HS-27A (cell line): ENCODE measurements around the gene ZBTB46.
"Not testable (repeated sequence)": the region's sequence is repeated elsewhere in the genome, so short reads cannot be mapped to it uniquely, and the experiment has no call there.

ENCODE experiments used
- DNase-seq: peaks from one replicate; pipeline ENCODE4 v3.0.0-alpha.2; 2012; ENCODE audit warnings: low read depth, missing footprints

The ZBTB46 gene

GRCh38 chr20:63814891-63815614 is 16.0 kb downstream of the ZBTB46 start:
- DNase-seq, result no peak

DNA sequence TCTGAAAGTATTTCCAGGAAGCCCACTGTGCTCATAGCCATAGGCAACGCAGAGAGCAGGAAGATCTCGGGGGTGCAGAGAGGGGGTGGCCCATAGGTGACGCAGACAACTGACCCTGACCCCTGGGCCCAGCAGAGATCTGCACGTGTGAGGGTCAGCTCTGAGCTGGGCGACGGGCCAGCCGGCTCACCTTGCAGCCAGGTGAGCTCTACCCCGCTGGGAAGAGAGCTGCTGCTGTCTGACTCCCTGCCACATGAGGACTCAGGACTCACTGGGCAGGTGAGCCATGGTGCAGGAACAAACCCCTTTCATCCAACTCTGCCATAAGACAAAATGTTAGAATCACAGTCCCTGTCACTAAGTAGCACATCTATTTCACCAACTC is 19.6 kb downstream of the ZBTB46 start:
- DNase-seq, result no peak

GRCh38 chr20:63810730-63811490 is 20.2 kb downstream of the ZBTB46 start:
- no peak for DNase-seq

- no peak for DNase-seq
Observed at GRCh38 chr20:63809856-63810255, 21.2 kb downstream of the ZBTB46 start.

GRCh38 chr20:63808964-63809674 is 21.9 kb downstream of the ZBTB46 start:
- no peak for DNase-seq

GRCh38 chr20:63808145-63808724 is 22.8 kb downstream of the ZBTB46 start:
- no peak for DNase-seq

GRCh38 chr20:63807654-63808053 is 23.4 kb downstream of the ZBTB46 start:
- DNase-seq, result no peak

GRCh38 chr20:63804308-63804636 is 26.8 kb downstream of the ZBTB46 start:
- no peak for DNase-seq

GRCh38 chr20:63802469-63803240 is 28.4 kb downstream of the ZBTB46 start:
- no peak for DNase-seq

GRCh38 chr20:63801174-63801573 is 29.9 kb downstream of the ZBTB46 start:
- DNase-seq, result not testable (repeated sequence)

DNA sequence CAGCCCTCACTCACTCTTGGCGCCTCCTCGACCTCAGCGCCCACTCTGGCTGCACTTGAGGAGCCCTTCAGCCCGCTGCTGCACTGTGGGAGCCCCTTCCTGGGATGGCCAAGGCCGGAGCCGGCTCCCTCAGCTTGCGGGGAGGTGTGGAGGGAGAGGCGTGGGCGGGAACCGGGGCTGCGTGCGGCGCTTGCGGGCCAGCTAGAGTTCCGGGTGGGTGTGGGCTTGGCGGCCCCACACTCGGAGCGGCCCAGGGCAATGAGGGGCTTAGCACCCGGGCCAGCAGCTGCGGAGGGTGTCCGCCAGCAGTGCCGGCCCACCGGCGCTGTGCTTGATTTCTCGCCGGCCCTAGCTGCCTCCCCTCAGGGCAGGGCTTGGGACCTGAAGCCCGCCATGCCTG is 30.7 kb downstream of the ZBTB46 start:
- not testable (repeated sequence) for DNase-seq

- DNase-seq, result not testable (repeated sequence)
Observed at GRCh38 chr20:63799127-63799526, 31.9 kb downstream of the ZBTB46 start.

- not testable (repeated sequence) for DNase-seq
Observed at GRCh38 chr20:63797175-63797574, 33.9 kb downstream of the ZBTB46 start.

- DNase-seq, result no peak
Observed at GRCh38 chr20:63795178-63795830, 35.8 kb downstream of the ZBTB46 start.

GRCh38 chr20:63794614-63795013 is 36.5 kb downstream of the ZBTB46 start:
- no peak for DNase-seq

DNA sequence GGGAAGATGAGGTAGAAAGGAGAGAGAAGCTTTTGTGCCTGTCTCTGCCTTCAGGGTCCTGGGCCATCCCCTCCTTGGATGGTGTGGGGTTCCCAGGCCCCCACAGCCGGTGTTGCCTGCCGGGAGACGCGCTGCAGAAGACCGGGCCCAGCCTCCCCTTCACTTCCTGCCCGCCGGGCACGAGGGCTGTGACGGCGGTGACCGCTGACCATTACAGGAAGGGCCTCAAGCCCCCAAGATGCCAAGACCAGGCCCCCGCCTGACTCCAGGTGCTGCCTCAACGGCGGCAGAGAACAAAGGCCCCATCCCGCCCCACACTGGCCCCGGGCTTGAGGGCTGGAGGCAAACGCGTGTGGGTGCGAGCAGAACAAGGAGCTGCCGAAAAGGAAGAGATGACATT is 38.2 kb downstream of the ZBTB46 start:
- no peak for DNase-seq

GRCh38 chr20:63791497-63792156 is 39.4 kb downstream of the ZBTB46 start:
- no peak for DNase-seq

- no peak for DNase-seq
Observed at GRCh38 chr20:63790572-63791168, 40.4 kb downstream of the ZBTB46 start.

- no peak for DNase-seq
Observed at GRCh38 chr20:63789836-63790571, 41.1 kb downstream of the ZBTB46 start.

DNA sequence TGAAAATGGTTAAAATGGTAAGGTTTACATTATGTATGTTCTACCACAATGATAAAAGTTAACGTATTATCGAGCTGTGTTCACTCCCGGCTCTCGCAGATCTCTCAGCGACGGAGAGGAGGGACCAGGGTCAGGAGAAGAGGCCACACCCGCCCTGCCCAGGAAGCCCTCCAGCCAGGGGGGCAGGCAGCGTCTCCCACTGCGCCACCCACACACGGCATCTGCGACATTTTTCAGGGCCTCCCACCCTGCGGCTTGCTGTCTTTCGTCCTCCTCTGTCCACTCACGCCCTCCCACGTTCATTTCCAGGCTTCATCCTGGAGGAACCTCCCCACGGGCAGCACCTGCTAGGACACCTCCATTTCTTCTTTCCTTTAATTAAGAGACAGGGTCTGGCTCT is 43.3 kb downstream of the ZBTB46 start:
- DNase-seq, result no peak
